Measurements from ENCODE around the gene SPTBN5. TPM values are rescaled to one million over a fixed set of nuclear protein-coding genes. Genes with fewer than 3 reads are reported as not detected.

Gene SPTBN5
- total RNA-seq, 5 donors from 2014 or later (not counting 1 experiment from before 2014, with no cell fraction given), result 1.0 to 4.0 (median 2.2) TPM

DNA sequence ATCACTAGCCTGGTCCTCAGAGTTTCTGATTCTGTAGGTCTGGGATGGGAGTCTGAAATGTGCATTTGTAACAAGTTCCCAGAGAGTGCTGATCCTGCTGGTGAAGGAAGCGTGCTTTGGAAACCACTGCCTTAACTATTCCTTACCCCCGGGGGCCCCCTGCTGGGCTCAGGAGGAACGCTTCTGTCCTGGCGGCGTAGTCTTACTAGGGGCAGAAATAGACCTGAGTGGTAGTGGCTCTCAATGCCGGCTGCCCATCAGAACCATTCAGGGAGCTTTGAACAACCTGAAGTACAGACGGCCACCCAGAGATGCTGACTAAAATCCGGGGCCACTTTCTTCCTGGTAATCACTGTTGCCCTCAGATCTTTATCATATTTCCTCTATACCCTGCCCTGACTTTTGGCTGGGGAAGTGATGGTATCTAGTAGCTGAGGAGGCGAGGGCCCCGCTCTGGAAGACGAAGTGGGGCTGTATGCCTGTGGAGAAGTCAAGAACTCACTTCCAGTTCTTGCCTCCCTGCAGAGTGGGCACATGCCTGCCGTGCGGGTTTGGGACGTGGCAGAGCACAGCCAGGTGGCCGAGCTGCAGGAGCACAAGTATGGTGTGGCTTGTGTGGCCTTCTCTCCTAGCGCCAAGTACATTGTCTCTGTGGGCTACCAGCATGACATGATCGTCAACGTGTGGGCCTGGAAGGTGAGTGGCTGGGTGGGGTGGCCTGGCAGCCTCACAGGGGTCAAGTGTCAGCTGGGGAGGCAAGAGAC lies 82.2 kb downstream of the SPTBN5 start:
- Mint-ChIP-seq H3K36me3 (peaks cover 19% of the 10 kb centered on the region), H3K27me3 (no peaks in the 10 kb centered on the region), H3K4me1 (peaks cover 17% of the 10 kb centered on the region in 3 donors), H3K9me3 (no peaks in the 10 kb centered on the region), H3K4me3 (no peak overlapping the region), H3K27ac (peak overlapping the region in 1 of 2 donors; percentile 48)
- ChIA-PET CTCF (interaction anchor here (0.8 to 5.8 kb wide), 15 partner anchors 9 to 346 kb away, joined by 3 to 104 read pairs (median 4); partner anchors contain the start of gene MAPKBP1 (in 2 of the 2)), POLR2A (interaction anchor here in 1 of 2 donors (0.7 to 1.2 kb wide), 2 partner anchors 34 to 38 kb away, joined by 3 to 4 read pairs; partner anchors contain the start of gene MAPKBP1)
- Histone ChIP-seq H3K4me1 (ENCODE audit: control insufficient read depth in 1 of 2, extremely low read depth in 1 of 2, insufficient read depth in 2 of 2, low read length in 2 of 2) (peaks cover 0 to 19% of the 10 kb centered on the region in 2 experiments), H3K27me3 (replicated peaks in 1 of 2; ENCODE audit: control insufficient read depth in 2 of 2, extremely low read depth in 1 of 2, insufficient read depth in 2 of 2, low read length in 1 of 2) (no peaks in the 10 kb centered on the region), H3K27ac (ENCODE audit: low read length) (no peak overlapping the region), H3K4me3 (ENCODE audit: control insufficient read depth in 1 of 2, extremely low read depth in 1 of 2, low read length in 1 of 2) (no peak overlapping the region), H3K36me3 (ENCODE audit: control insufficient read depth in 2 of 2, extremely low read depth in 1 of 2, insufficient read depth in 1 of 2, low read length in 1 of 2) (peaks cover 9 to 32% of the 10 kb centered on the region in 2 donors), H3K9me3 (no peaks in the 10 kb centered on the region)
- peak; percentile 43 to 83 (median 69) for DNase-seq
- WGBS (ENCODE audit: insufficient coverage), result 3% methylated on average over 4 of the region's 18 CpGs
- ATAC-seq (replicated peaks in 1 of 4), result peak; percentile 89 to 98 (median 90)

DNA sequence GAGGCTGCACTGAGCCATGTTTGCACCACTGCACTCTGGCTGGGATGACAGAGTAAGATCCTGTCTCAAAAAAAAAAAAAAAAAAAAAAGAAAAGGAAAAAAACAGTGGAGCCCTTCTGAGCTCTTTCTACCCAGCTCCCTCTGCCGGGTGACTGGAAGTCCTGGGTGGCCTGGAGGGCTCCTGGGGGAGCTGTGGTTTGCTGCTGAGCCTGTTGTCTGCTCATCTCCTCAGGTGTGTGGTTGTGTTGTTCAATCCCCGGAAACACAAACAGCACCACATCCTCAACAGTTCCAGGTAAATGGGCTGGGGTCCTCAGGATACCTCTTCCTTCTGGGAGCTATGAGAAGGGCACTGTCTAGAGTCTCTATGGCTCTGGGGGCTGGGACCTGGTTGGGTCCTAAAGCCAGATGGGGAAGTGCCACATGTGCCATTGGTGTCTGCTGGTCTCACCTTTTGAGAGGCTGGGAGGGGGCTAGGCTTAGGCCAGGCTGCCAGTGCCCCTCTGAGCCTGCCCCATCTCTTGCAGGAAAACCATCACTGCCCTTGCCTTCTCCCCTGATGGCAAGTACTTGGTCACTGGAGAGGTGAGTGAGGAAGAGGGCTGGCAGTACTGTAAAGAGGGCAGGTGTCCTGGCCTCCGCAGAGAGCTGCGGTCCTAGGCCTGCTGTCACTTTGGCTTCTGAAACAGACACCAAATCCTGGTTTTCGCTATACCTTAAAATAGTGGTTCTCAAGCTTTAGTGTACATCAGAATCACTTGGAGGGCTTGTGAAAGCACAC lies 83.0 kb downstream of the SPTBN5 start:
- Mint-ChIP-seq H3K4me3 (no peak overlapping the region), H3K36me3 (peaks cover 16% of the 10 kb centered on the region), H3K4me1 (peaks cover 17% of the 10 kb centered on the region in 3 donors), H3K27me3 (no peaks in the 10 kb centered on the region), H3K27ac (no peak overlapping the region), H3K9me3 (no peaks in the 10 kb centered on the region)
- H3K4me3 ChIP-seq (ENCODE audit: control insufficient read depth in 1 of 2, extremely low read depth in 1 of 2, low read length in 1 of 2), result no peak overlapping the region
- CTCF ChIA-PET, result interaction anchor here (0.6 to 5.8 kb wide), 22 partner anchors 14 to 1330 kb away, joined by 3 to 104 read pairs (median 4); partner anchors contain the start of gene MAPKBP1 (in 2 of the 2)
- no peaks in the 10 kb centered on the region for H3K9me3 ChIP-seq
- H3K4me1 ChIP-seq (ENCODE audit: control insufficient read depth in 1 of 2, extremely low read depth in 1 of 2, insufficient read depth in 2 of 2, low read length in 2 of 2), result peaks cover 3 to 19% of the 10 kb centered on the region in 2 experiments
- H3K36me3 ChIP-seq (ENCODE audit: control insufficient read depth in 2 of 2, extremely low read depth in 1 of 2, insufficient read depth in 1 of 2, low read length in 1 of 2), result peaks cover 12 to 28% of the 10 kb centered on the region in 2 donors
- H3K27me3 ChIP-seq (replicated peaks in 1 of 2; ENCODE audit: control insufficient read depth in 2 of 2, extremely low read depth in 1 of 2, insufficient read depth in 2 of 2, low read length in 1 of 2), result no peaks in the 10 kb centered on the region
- peak in 2 of 4 experiments; percentile 18 to 21 for ATAC-seq (replicated peaks in 1 of 4)
- POLR2A ChIA-PET, result interaction anchor here (0.6 to 1.2 kb wide), 5 partner anchors 11 to 98 kb away, joined by 3 to 9 read pairs (median 7); no protein-coding TSS in a partner anchor
- 96% methylated on average over 3 of the region's 5 CpGs for WGBS (ENCODE audit: insufficient coverage)
- H3K27ac ChIP-seq (ENCODE audit: low read length), result no peak overlapping the region
- DNase-seq, result no peak

DNA sequence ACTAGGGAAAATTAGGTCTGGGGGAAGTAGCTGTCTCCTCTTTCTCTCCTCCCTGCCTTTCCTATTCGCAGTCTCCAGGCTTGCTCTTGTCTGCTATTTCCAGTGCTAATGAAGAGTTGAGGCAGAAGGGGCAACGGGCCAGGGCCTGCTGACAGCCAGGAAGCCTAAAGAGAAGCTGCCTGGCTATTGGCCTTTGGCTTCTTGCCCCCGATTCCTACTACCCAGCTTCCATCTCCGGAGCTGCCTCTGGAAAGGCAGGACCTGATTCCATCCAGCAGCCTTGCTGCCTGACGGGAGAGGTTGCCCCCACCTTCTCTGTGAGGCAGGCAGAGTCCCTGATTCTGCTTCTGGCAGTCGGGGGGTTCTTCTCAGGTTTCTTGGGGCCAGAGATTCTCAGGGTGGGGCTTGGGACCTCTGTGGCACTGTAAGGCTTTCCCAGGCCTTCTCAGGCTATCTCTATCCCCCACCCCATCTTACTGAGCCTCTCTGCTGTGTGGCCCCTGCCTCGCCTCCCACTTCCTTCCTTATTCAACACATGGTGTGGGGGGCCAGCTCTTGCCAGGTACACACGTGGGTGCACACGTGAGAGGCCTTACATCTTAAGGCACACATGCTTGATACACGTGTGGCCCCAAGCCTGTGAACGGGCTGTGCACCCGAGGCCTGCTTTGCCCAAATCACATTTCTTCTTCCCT lies 84.2 kb downstream of the SPTBN5 start:
- Mint-ChIP-seq H3K27me3 (no peaks in the 10 kb centered on the region), H3K4me1 (peaks cover 20 to 22% (median 20%) of the 10 kb centered on the region in 3 donors), H3K27ac (peak overlapping the region in 1 of 2 donors; percentile 8), H3K9me3 (no peaks in the 10 kb centered on the region), H3K36me3 (peaks cover 10% of the 10 kb centered on the region), H3K4me3 (no peak overlapping the region)
- WGBS (ENCODE audit: insufficient coverage), result 63% methylated on average over 7 of the region's 12 CpGs
- no peak overlapping the region for H3K4me3 ChIP-seq (ENCODE audit: control insufficient read depth in 1 of 2, extremely low read depth in 1 of 2, low read length in 1 of 2)
- POLR2A ChIA-PET, result no interaction called here
- H3K9me3 ChIP-seq, result no peaks in the 10 kb centered on the region
- peaks cover 12 to 20% of the 10 kb centered on the region in 2 donors for H3K36me3 ChIP-seq (ENCODE audit: control insufficient read depth in 2 of 2, extremely low read depth in 1 of 2, insufficient read depth in 1 of 2, low read length in 1 of 2)
- no peaks in the 10 kb centered on the region for H3K27me3 ChIP-seq (replicated peaks in 1 of 2; ENCODE audit: control insufficient read depth in 2 of 2, extremely low read depth in 1 of 2, insufficient read depth in 2 of 2, low read length in 1 of 2)
- peaks cover 9 to 19% of the 10 kb centered on the region in 2 experiments for H3K4me1 ChIP-seq (ENCODE audit: control insufficient read depth in 1 of 2, extremely low read depth in 1 of 2, insufficient read depth in 2 of 2, low read length in 2 of 2)
- CTCF ChIA-PET, result interaction anchor here (0.7 to 5.8 kb wide), 6 partner anchors 13 to 1332 kb away, joined by 3 to 104 read pairs (median 5); partner anchors contain the start of gene MAPKBP1 (in 2 of the 2)
- DNase-seq, result no peak
- no peak for ATAC-seq (replicated peaks in 1 of 4)
- H3K27ac ChIP-seq (ENCODE audit: low read length), result no peak overlapping the region

DNA sequence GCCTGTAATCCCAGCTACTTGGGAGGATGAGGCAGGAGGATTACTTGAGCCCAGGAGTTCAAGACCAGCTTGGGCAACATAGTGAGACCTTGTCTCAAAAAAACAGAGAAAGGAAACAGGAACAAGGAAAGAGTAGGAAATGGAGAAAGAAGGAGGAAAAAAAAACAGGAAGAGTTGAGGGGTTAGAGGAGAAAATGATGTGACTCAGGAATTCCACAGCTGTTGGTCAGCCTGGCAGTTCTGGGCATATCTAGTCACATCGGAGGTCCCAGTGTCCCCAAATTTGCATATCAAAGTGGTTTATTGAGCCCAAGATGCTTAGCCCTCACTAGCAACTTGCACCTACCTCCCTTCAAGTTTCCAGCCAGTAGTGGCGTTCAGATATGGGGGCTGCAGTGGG lies 84.7 kb downstream of the SPTBN5 start:
- no peak for ATAC-seq (replicated peaks in 1 of 4)
- H3K36me3 Mint-ChIP-seq, result peaks cover 6% of the 10 kb centered on the region
- H3K27me3 Mint-ChIP-seq, result no peaks in the 10 kb centered on the region
- Histone ChIP-seq H3K4me1 (ENCODE audit: control insufficient read depth in 1 of 2, extremely low read depth in 1 of 2, insufficient read depth in 2 of 2, low read length in 2 of 2) (peaks cover 9 to 21% of the 10 kb centered on the region in 2 experiments), H3K9me3 (no peaks in the 10 kb centered on the region), H3K27ac (ENCODE audit: low read length) (no peak overlapping the region), H3K4me3 (ENCODE audit: control insufficient read depth in 1 of 2, extremely low read depth in 1 of 2, low read length in 1 of 2) (no peak overlapping the region), H3K27me3 (replicated peaks in 1 of 2; ENCODE audit: control insufficient read depth in 2 of 2, extremely low read depth in 1 of 2, insufficient read depth in 2 of 2, low read length in 1 of 2) (no peaks in the 10 kb centered on the region), H3K36me3 (ENCODE audit: control insufficient read depth in 2 of 2, extremely low read depth in 1 of 2, insufficient read depth in 1 of 2, low read length in 1 of 2) (peaks cover 12 to 16% of the 10 kb centered on the region in 2 donors)
- POLR2A ChIA-PET, result no interaction called here
- H3K4me1 Mint-ChIP-seq, result peaks cover 25 to 27% (median 26%) of the 10 kb centered on the region in 3 donors
- H3K27ac Mint-ChIP-seq, result no peak overlapping the region
- WGBS (ENCODE audit: insufficient coverage), result no CpG with 5 or more reads among the region's 2 CpGs
- H3K4me3 Mint-ChIP-seq, result no peak overlapping the region
- H3K9me3 Mint-ChIP-seq, result no peaks in the 10 kb centered on the region
- CTCF ChIA-PET, result interaction anchor here (0.7 to 5.8 kb wide), 5 partner anchors 32 to 56 kb away, joined by 3 to 104 read pairs (median 3); partner anchors contain the start of gene MAPKBP1 (in 2 of the 2)
- no peak for DNase-seq

DNA sequence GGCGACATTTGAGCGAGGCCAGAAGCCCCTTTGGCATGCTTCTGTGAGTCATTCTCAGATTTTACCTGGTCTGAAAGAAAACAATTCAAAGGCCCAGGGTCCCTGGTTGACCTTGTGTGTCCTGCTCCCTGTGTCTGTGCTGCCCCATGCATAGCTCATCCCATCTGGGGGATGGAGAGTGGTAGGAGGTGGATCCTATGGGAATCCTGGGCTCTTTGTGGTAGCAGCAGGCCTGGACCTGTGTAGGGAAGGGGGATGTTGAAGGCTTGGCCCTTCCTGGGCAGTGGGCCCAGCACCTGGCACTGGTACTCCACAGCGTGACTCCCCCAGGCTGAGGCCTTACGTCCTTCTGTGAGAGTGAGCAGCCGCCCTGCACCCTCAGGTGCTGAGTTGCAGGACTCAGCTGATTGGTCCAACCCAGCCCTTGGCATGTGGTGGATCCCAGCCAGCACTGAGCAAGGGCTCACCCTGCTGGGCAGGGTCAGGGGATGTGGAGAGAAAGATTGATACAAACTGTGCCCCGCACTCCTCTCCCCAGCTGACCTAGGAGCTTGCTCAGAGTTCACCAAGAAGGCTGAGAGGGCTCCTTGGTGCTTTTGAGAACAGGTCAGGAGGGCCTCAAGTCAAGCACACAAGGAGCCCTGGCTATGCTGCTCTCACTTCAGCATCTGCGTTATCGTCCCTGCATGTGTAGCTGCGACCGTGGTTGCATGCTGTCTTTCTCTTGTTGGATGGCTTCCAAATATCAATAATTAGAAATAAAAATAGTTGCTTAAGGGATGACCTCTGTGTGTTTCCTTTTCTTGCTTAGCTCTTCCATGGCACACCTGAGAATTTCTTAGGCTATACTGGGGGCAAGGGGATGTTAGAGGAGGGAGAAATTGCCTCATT lies 87.3 kb downstream of the SPTBN5 start:
- Histone ChIP-seq H3K4me1 (ENCODE audit: control insufficient read depth in 1 of 2, extremely low read depth in 1 of 2, insufficient read depth in 2 of 2, low read length in 2 of 2) (peaks cover 9 to 17% of the 10 kb centered on the region in 2 experiments), H3K4me3 (ENCODE audit: control insufficient read depth in 1 of 2, extremely low read depth in 1 of 2, low read length in 1 of 2) (no peak overlapping the region), H3K27ac (ENCODE audit: low read length) (no peak overlapping the region), H3K36me3 (ENCODE audit: control insufficient read depth in 2 of 2, extremely low read depth in 1 of 2, insufficient read depth in 1 of 2, low read length in 1 of 2) (peaks cover 3 to 12% of the 10 kb centered on the region in 2 donors), H3K27me3 (replicated peaks in 1 of 2; ENCODE audit: control insufficient read depth in 2 of 2, extremely low read depth in 1 of 2, insufficient read depth in 2 of 2, low read length in 1 of 2) (no peaks in the 10 kb centered on the region), H3K9me3 (no peaks in the 10 kb centered on the region)
- ATAC-seq (replicated peaks in 1 of 4) (no peak), DNase-seq (no peak)
- POLR2A ChIA-PET, result no interaction called here
- Mint-ChIP-seq H3K4me3 (no peak overlapping the region), H3K36me3 (no peaks in the 10 kb centered on the region), H3K27me3 (no peaks in the 10 kb centered on the region), H3K4me1 (peaks cover 21 to 23% (median 22%) of the 10 kb centered on the region in 3 donors), H3K9me3 (no peaks in the 10 kb centered on the region), H3K27ac (no peak overlapping the region)
- CTCF ChIA-PET, result interaction anchor here in 1 of 2 donors (1.8 kb wide), 1 partner anchor 32 kb away, joined by 5 read pairs; the partner anchor contains the start of gene MAPKBP1
- WGBS (ENCODE audit: insufficient coverage), result 94% methylated on average over 5 of the region's 10 CpGs
